ENCODE results near the gene EHD1.

The EHD1 gene

GRCh38 chr11:64810891-64811272, 67.5 kb downstream of the EHD1 start:
- Histone ChIP-seq H3K4me1 (ENCODE audit: control insufficient read depth, insufficient read depth, low read length, poor library complexity, severe bottlenecking) (peaks cover 14% of the 10 kb centered on the region), H3K4me3 (ENCODE audit: insufficient read depth, low read depth, low read length, poor library complexity, severe bottlenecking) (peak overlapping the region; percentile 77), H3K36me3 (ENCODE audit: control insufficient read depth, insufficient read depth, low read length) (peaks cover 7% of the 10 kb centered on the region), H3K27me3 (replicated peaks; ENCODE audit: control insufficient read depth, insufficient read depth, low read length, poor library complexity, severe bottlenecking) (no peaks in the 10 kb centered on the region), H3K9me3 (ENCODE audit: control insufficient read depth, low read length) (no peaks in the 10 kb centered on the region), H3K27ac (ENCODE audit: insufficient read depth, low read length, poor library complexity, severe bottlenecking) (peak overlapping the region; percentile 86)
- DNase-seq: peak; percentile 27 to 46 (median 35)

GRCh38 chr11:64810271-64810890, 68.0 kb downstream of the EHD1 start, which contains the start of gene MEN1:
MEN1 (minus strand) TSS chr11:64810551; CDS start chr11:64810109, 442 bp downstream.
- Histone ChIP-seq H3K4me3 (ENCODE audit: insufficient read depth, low read depth, low read length, poor library complexity, severe bottlenecking) (peak within 1 kb of the TSS; percentile 77), H3K36me3 (ENCODE audit: control insufficient read depth, insufficient read depth, low read length) (peaks cover 10% of the 10 kb centered on the region), H3K27ac (ENCODE audit: insufficient read depth, low read length, poor library complexity, severe bottlenecking) (peak within 1 kb of the TSS; percentile 86)

GRCh38 chr11:64809781-64810241, 68.6 kb downstream of the EHD1 start:
- Histone ChIP-seq H3K9me3 (ENCODE audit: control insufficient read depth, low read length) (no peaks in the 10 kb centered on the region), H3K4me3 (ENCODE audit: insufficient read depth, low read depth, low read length, poor library complexity, severe bottlenecking) (peak overlapping the region; percentile 77), H3K4me1 (ENCODE audit: control insufficient read depth, insufficient read depth, low read length, poor library complexity, severe bottlenecking) (peaks cover 14% of the 10 kb centered on the region), H3K27ac (ENCODE audit: insufficient read depth, low read length, poor library complexity, severe bottlenecking) (peak overlapping the region; percentile 86), H3K36me3 (ENCODE audit: control insufficient read depth, insufficient read depth, low read length) (peaks cover 16% of the 10 kb centered on the region), H3K27me3 (replicated peaks; ENCODE audit: control insufficient read depth, insufficient read depth, low read length, poor library complexity, severe bottlenecking) (no peaks in the 10 kb centered on the region)
- DNase-seq: no peak

More at GRCh38 chr11:64810271-64810890, 68.0 kb downstream of the EHD1 start, which contains the start of gene MEN1:
- Histone ChIP-seq H3K9me3 (ENCODE audit: control insufficient read depth, low read length) (no peaks in the 10 kb centered on the region), H3K4me1 (ENCODE audit: control insufficient read depth, insufficient read depth, low read length, poor library complexity, severe bottlenecking) (peaks cover 14% of the 10 kb centered on the region), H3K27me3 (replicated peaks; ENCODE audit: control insufficient read depth, insufficient read depth, low read length, poor library complexity, severe bottlenecking) (no peaks in the 10 kb centered on the region)
- peak; percentile 42 to 72 (median 65) for DNase-seq

- Histone ChIP-seq H3K36me3 (ENCODE audit: control insufficient read depth, insufficient read depth, low read length) (peaks cover 23% of the 10 kb centered on the region), H3K4me1 (ENCODE audit: control insufficient read depth, insufficient read depth, low read length, poor library complexity, severe bottlenecking) (peaks cover 30% of the 10 kb centered on the region), H3K9me3 (ENCODE audit: control insufficient read depth, low read length) (no peaks in the 10 kb centered on the region), H3K27ac (ENCODE audit: insufficient read depth, low read length, poor library complexity, severe bottlenecking) (no peak overlapping the region), H3K27me3 (replicated peaks; ENCODE audit: control insufficient read depth, insufficient read depth, low read length, poor library complexity, severe bottlenecking) (no peaks in the 10 kb centered on the region), H3K4me3 (ENCODE audit: insufficient read depth, low read depth, low read length, poor library complexity, severe bottlenecking) (no peak overlapping the region)
- DNase-seq: no peak
Measured at GRCh38 chr11:64805481-64805880, 72.9 kb downstream of the EHD1 start.

- Histone ChIP-seq H3K4me3 (ENCODE audit: insufficient read depth, low read depth, low read length, poor library complexity, severe bottlenecking) (no peak overlapping the region), H3K36me3 (ENCODE audit: control insufficient read depth, insufficient read depth, low read length) (peaks cover 32% of the 10 kb centered on the region), H3K27me3 (replicated peaks; ENCODE audit: control insufficient read depth, insufficient read depth, low read length, poor library complexity, severe bottlenecking) (no peaks in the 10 kb centered on the region), H3K4me1 (ENCODE audit: control insufficient read depth, insufficient read depth, low read length, poor library complexity, severe bottlenecking) (peaks cover 27% of the 10 kb centered on the region), H3K9me3 (ENCODE audit: control insufficient read depth, low read length) (no peaks in the 10 kb centered on the region), H3K27ac (ENCODE audit: insufficient read depth, low read length, poor library complexity, severe bottlenecking) (peak overlapping the region; percentile 91)
- no peak for DNase-seq
Measured at GRCh38 chr11:64804346-64805210, 73.8 kb downstream of the EHD1 start.

GRCh38 chr11:64803846-64804345, 74.5 kb downstream of the EHD1 start:
- H3K4me3 ChIP-seq (ENCODE audit: insufficient read depth, low read depth, low read length, poor library complexity, severe bottlenecking): peak overlapping the region; percentile 55
- H3K36me3 ChIP-seq (ENCODE audit: control insufficient read depth, insufficient read depth, low read length): peaks cover 39% of the 10 kb centered on the region
- H3K27ac ChIP-seq (ENCODE audit: insufficient read depth, low read length, poor library complexity, severe bottlenecking): peak overlapping the region; percentile 91
- no peaks in the 10 kb centered on the region for H3K9me3 ChIP-seq (ENCODE audit: control insufficient read depth, low read length)
- no peaks in the 10 kb centered on the region for H3K27me3 ChIP-seq (replicated peaks; ENCODE audit: control insufficient read depth, insufficient read depth, low read length, poor library complexity, severe bottlenecking)
- peaks cover 22% of the 10 kb centered on the region for H3K4me1 ChIP-seq (ENCODE audit: control insufficient read depth, insufficient read depth, low read length, poor library complexity, severe bottlenecking)
- DNase-seq: no peak

GRCh38 chr11:64803158-64803845, 75.1 kb downstream of the EHD1 start, which contains the start of gene MAP4K2:
MAP4K2 (minus strand) TSS chr11:64803214; CDS start chr11:64803149, 65 bp downstream.
- peaks cover 22% of the 10 kb centered on the region for H3K4me1 ChIP-seq (ENCODE audit: control insufficient read depth, insufficient read depth, low read length, poor library complexity, severe bottlenecking)
- peaks cover 43% of the 10 kb centered on the region for H3K36me3 ChIP-seq (ENCODE audit: control insufficient read depth, insufficient read depth, low read length)
- H3K4me3 ChIP-seq (ENCODE audit: insufficient read depth, low read depth, low read length, poor library complexity, severe bottlenecking): peak within 1 kb of the TSS; percentile 63
- H3K27me3 ChIP-seq (replicated peaks; ENCODE audit: control insufficient read depth, insufficient read depth, low read length, poor library complexity, severe bottlenecking): no peaks in the 10 kb centered on the region
- peak within 1 kb of the TSS; percentile 91 for H3K27ac ChIP-seq (ENCODE audit: insufficient read depth, low read length, poor library complexity, severe bottlenecking)
- H3K9me3 ChIP-seq (ENCODE audit: control insufficient read depth, low read length): no peaks in the 10 kb centered on the region
- peak; percentile 80 to 85 (median 85) for DNase-seq

GRCh38 chr11:64802370-64803157, 75.9 kb downstream of the EHD1 start:
- Histone ChIP-seq H3K9me3 (ENCODE audit: control insufficient read depth, low read length) (no peaks in the 10 kb centered on the region), H3K27ac (ENCODE audit: insufficient read depth, low read length, poor library complexity, severe bottlenecking) (peak overlapping the region; percentile 72), H3K27me3 (replicated peaks; ENCODE audit: control insufficient read depth, insufficient read depth, low read length, poor library complexity, severe bottlenecking) (no peaks in the 10 kb centered on the region), H3K36me3 (ENCODE audit: control insufficient read depth, insufficient read depth, low read length) (peaks cover 44% of the 10 kb centered on the region), H3K4me1 (ENCODE audit: control insufficient read depth, insufficient read depth, low read length, poor library complexity, severe bottlenecking) (peaks cover 22% of the 10 kb centered on the region), H3K4me3 (ENCODE audit: insufficient read depth, low read depth, low read length, poor library complexity, severe bottlenecking) (peak overlapping the region; percentile 63)
- peak; percentile 28 to 34 (median 31) for DNase-seq

Data from effector memory CD4-positive, alpha-beta T cell (primary cell).